T-cell (primary cell): Measurements from ENCODE around the gene TM6SF1. TPM values are rescaled to one million over a fixed set of nuclear protein-coding genes. Genes with fewer than 3 reads are reported as not detected.
"Not testable (repeated sequence)": the region's sequence is repeated elsewhere in the genome, so short reads cannot be mapped to it uniquely, and the experiment has no call there.

Experiments
- ATAC-seq, 4 experiments: fragments of 200-7000 bp in 3 of 4; fragments of 150-1000 bp in 1 of 4; cut with Tn5 transposase; replicated peaks in 1 of 4; 1 replicate in 3 of 4; 2 replicates in 1 of 4; pipeline ENCODE4 v1.10.0; 2021; ENCODE audit warnings: moderate library complexity in 3 of 4, mild to moderate bottlenecking in 2 of 4, moderate number of reproducible peaks in 1 of 4
- CTCF ChIA-PET, 2 donors: fragments of 300-600 bp; sonication (Branson Sonifier 250); formaldehyde crosslinking; loops; one replicate each; lab custom pipeline; 2022; ENCODE audit warnings: antibody characterized with exemption in 2 of 2; lab: Charles Lee
- POLR2A ChIA-PET, 2 donors: fragments of 300-600 bp; sonication (Branson Sonifier 250); formaldehyde crosslinking; loops; one replicate each; lab custom pipeline; 2022; ENCODE audit warnings: antibody characterized with exemption in 2 of 2; lab: Charles Lee
- DNase-seq, 35 experiments: peaks; one replicate each; pipeline versions ENCODE4 v3.0.0 to v3.0.0-alpha.2; 2013 to 2023
- H3K27ac ChIP-seq: one replicate; pipeline ENCODE4 v1.5.1; 2013; ENCODE audit warnings: low read length
- H3K27me3 ChIP-seq, 2 experiments: replicated peaks in 1 of 2; 1 replicate in 1 of 2; 2 replicates in 1 of 2; pipeline versions ENCODE4 v1.6.1 to v1.7.0; 2013; ENCODE audit warnings: low read length in 1 of 2, mixed read lengths in 1 of 2; ENCODE audit not compliant: control insufficient read depth in 2 of 2, insufficient read depth in 2 of 2; ENCODE audit errors: extremely low read depth in 1 of 2
- H3K36me3 ChIP-seq, 2 donors: 1 replicate in 1 of 2; 2 replicates in 1 of 2; pipeline versions ENCODE4 v1.6.1 to v1.7.0; 2013; ENCODE audit warnings: low read length in 1 of 2; ENCODE audit not compliant: control insufficient read depth in 2 of 2, insufficient read depth in 1 of 2; ENCODE audit errors: extremely low read depth in 1 of 2
- H3K4me1 ChIP-seq, 2 experiments: 1 replicate in 1 of 2; 2 replicates in 1 of 2; pipeline versions ENCODE4 v1.6.1 to v1.7.0; 2013; ENCODE audit warnings: low read length in 2 of 2, mixed read lengths in 1 of 2; ENCODE audit not compliant: insufficient read depth in 2 of 2, control insufficient read depth in 1 of 2; ENCODE audit errors: extremely low read depth in 1 of 2
- H3K4me3 ChIP-seq, 2 donors: 1 replicate in 1 of 2; 2 replicates in 1 of 2; pipeline versions ENCODE4 v1.5.1 to v1.7.0; 2013; ENCODE audit warnings: mild to moderate bottlenecking in 2 of 2, low read length in 1 of 2, moderate library complexity in 1 of 2; ENCODE audit not compliant: control insufficient read depth in 1 of 2; ENCODE audit errors: extremely low read depth in 1 of 2
- H3K9me3 ChIP-seq: 2 replicates; pipeline ENCODE4 v1.7.0; 2013
- H3K27ac Mint-ChIP-seq, 2 donors: one replicate each; pipeline ENCODE4 v1.8.0; 2020 to 2021; ENCODE audit warnings: mild to moderate bottlenecking in 2 of 2, mixed read lengths in 2 of 2
- H3K27me3 Mint-ChIP-seq, 2 donors: one replicate each; pipeline ENCODE4 v1.8.0; 2021 to 2022; ENCODE audit warnings: mixed read lengths in 2 of 2
- H3K36me3 Mint-ChIP-seq: one replicate; pipeline ENCODE4 v1.8.0; 2021; ENCODE audit warnings: mixed read lengths
- H3K4me1 Mint-ChIP-seq, 3 donors: one replicate each; pipeline ENCODE4 v1.8.0; 2020 to 2022; ENCODE audit warnings: mixed read lengths in 3 of 3, mild to moderate bottlenecking in 1 of 3
- H3K4me3 Mint-ChIP-seq, 3 donors: one replicate each; pipeline ENCODE4 v1.8.0; 2020 to 2022; ENCODE audit warnings: mild to moderate bottlenecking in 3 of 3, mixed read lengths in 3 of 3, moderate library complexity in 3 of 3
- H3K9me3 Mint-ChIP-seq, 3 donors: one replicate each; pipeline ENCODE4 v1.8.0; 2020 to 2022; ENCODE audit warnings: mixed read lengths in 3 of 3
- WGBS: methylation state at CpG from one replicate; pipeline ENCODE4 v1.1.5; 2013; ENCODE audit warnings: missing lambda C conversion rate; ENCODE audit not compliant: insufficient coverage; 5-methylcytosine and 5-hydroxymethylcytosine counted together
- total RNA-seq, 35 experiments: library from RNA in 6 of 35; stranded (reverse) in 6 of 35; fragments of 120-200 nt in 1 of 35; gene quantifications; one replicate each; pipeline versions ENCODE4 v1.2.1 to v1.2.4 and lab custom pipeline; 2013 to 2026

TM6SF1 gene
- total RNA-seq, 5 donors from 2014 or later (not counting 1 experiment from before 2014, with no cell fraction given): 0.33 to 2.1 (median 0.84) TPM; not detected in 1

- H3K27me3 ChIP-seq: no peaks in the 10 kb centered on the region
- no peaks in the 10 kb centered on the region for H3K9me3 ChIP-seq
- no peak for DNase-seq
- no peak overlapping the region for H3K4me3 Mint-ChIP-seq
- no peaks in the 10 kb centered on the region for H3K9me3 Mint-ChIP-seq
- ChIA-PET POLR2A (no interaction called here), CTCF (no interaction called here)
- no peaks in the 10 kb centered on the region for H3K4me1 ChIP-seq
- no peaks in the 10 kb centered on the region for H3K4me1 Mint-ChIP-seq
- H3K27ac Mint-ChIP-seq: no peak overlapping the region
- ATAC-seq: no peak
- no peaks in the 10 kb centered on the region for H3K36me3 ChIP-seq
- H3K4me3 ChIP-seq: no peak overlapping the region
- H3K27me3 Mint-ChIP-seq: peaks cover 0 to 7% of the 10 kb centered on the region in 2 donors
- 40% methylated on average over 1 of the region's 4 CpGs for WGBS
- H3K36me3 Mint-ChIP-seq: peaks cover 5% of the 10 kb centered on the region
- H3K27ac ChIP-seq: no peak overlapping the region
These were observed 25.5 kb downstream of the TM6SF1 start for GRCh38 chr15:83132861-83133523.

- CTCF ChIA-PET, H3K4me1 Mint-ChIP-seq, H3K27ac ChIP-seq, DNase-seq, H3K9me3 ChIP-seq, H3K4me3 Mint-ChIP-seq, H3K27ac Mint-ChIP-seq, H3K4me1 ChIP-seq, H3K27me3 ChIP-seq, H3K36me3 ChIP-seq, POLR2A ChIA-PET, ATAC-seq, H3K9me3 Mint-ChIP-seq, H3K27me3 Mint-ChIP-seq, H3K4me3 ChIP-seq: not testable (repeated sequence)
- WGBS: no CpG with 5 or more reads among the region's 3 CpGs
- peaks cover 13% of the 10 kb centered on the region for H3K36me3 Mint-ChIP-seq
These were observed 34.7 kb downstream of the TM6SF1 start for GRCh38 chr15:83142151-83142550.

- POLR2A ChIA-PET: no interaction called here
- DNase-seq: no peak
These were observed 37.3 kb downstream of the TM6SF1 start for GRCh38 chr15:83144771-83145170.

DNA sequence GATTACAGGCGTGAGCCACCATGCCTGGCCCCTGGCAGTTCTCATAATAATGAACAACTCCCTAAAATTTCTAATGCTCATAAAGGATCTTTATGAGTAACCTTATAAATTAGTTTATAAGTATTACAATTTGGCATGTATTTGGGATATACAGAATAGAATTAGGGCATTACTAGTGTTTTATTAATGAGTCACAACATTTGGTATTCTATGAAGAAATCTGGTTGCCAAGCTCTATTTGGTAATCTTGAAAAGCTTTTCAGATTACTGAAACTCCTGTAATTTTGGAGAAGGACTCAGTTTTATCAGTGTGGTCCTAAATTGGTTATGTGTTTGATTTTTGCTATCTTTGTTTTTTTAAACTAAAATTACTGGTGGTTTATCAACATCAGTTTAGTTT is 45.8 kb downstream of the TM6SF1 start:
- ChIA-PET CTCF (no interaction called here), POLR2A (no interaction called here)
- no peaks in the 10 kb centered on the region for H3K9me3 Mint-ChIP-seq
- Histone ChIP-seq H3K9me3 (no peaks in the 10 kb centered on the region), H3K4me3 (no peak overlapping the region), H3K4me1 (no peaks in the 10 kb centered on the region), H3K27me3 (no peaks in the 10 kb centered on the region), H3K36me3 (no peaks in the 10 kb centered on the region), H3K27ac (no peak overlapping the region)
- no peak overlapping the region for H3K4me3 Mint-ChIP-seq
- no peak overlapping the region for H3K27ac Mint-ChIP-seq
- peaks cover 0 to 2% of the 10 kb centered on the region in 2 donors for H3K27me3 Mint-ChIP-seq
- no peaks in the 10 kb centered on the region for H3K4me1 Mint-ChIP-seq
- H3K36me3 Mint-ChIP-seq: peaks cover 5% of the 10 kb centered on the region
- ATAC-seq: no peak
- WGBS: no CpG with 5 or more reads among the region's 1 CpG
- DNase-seq: no peak

More at GRCh38 chr15:83144771-83145170, 37.3 kb downstream of the TM6SF1 start:
- Histone ChIP-seq H3K4me1 (no peaks in the 10 kb centered on the region), H3K27me3 (no peaks in the 10 kb centered on the region), H3K36me3 (no peaks in the 10 kb centered on the region), H3K4me3 (no peak overlapping the region), H3K9me3 (no peaks in the 10 kb centered on the region), H3K27ac (no peak overlapping the region)
- CTCF ChIA-PET: no interaction called here
- WGBS: 100% methylated on average over 1 of the region's 3 CpGs
- Mint-ChIP-seq H3K27ac (no peak overlapping the region), H3K9me3 (peaks cover 0 to 4% (median 4%) of the 10 kb centered on the region in 3 donors), H3K4me1 (no peaks in the 10 kb centered on the region), H3K36me3 (peaks cover 13% of the 10 kb centered on the region), H3K27me3 (peaks cover 0 to 7% of the 10 kb centered on the region in 2 donors), H3K4me3 (no peak overlapping the region)
- ATAC-seq: no peak

GRCh38 chr15:83155942-83156341 is 48.5 kb downstream of the TM6SF1 start:
- ChIA-PET CTCF (no interaction called here), POLR2A (no interaction called here)
- DNase-seq (no peak), ATAC-seq (no peak)
- Mint-ChIP-seq H3K27me3 (peaks cover 5 to 6% of the 10 kb centered on the region in 2 donors), H3K9me3 (no peaks in the 10 kb centered on the region), H3K4me1 (no peaks in the 10 kb centered on the region), H3K36me3 (no peaks in the 10 kb centered on the region), H3K4me3 (no peak overlapping the region), H3K27ac (no peak overlapping the region)
- WGBS: 0% methylated on average over 1 of the region's 1 CpG
- H3K4me1 ChIP-seq: no peaks in the 10 kb centered on the region
- H3K9me3 ChIP-seq: no peaks in the 10 kb centered on the region
- no peak overlapping the region for H3K4me3 ChIP-seq
- H3K27ac ChIP-seq: no peak overlapping the region
- peaks cover 0 to 4% of the 10 kb centered on the region in 2 experiments for H3K27me3 ChIP-seq
- H3K36me3 ChIP-seq: no peaks in the 10 kb centered on the region

DNA sequence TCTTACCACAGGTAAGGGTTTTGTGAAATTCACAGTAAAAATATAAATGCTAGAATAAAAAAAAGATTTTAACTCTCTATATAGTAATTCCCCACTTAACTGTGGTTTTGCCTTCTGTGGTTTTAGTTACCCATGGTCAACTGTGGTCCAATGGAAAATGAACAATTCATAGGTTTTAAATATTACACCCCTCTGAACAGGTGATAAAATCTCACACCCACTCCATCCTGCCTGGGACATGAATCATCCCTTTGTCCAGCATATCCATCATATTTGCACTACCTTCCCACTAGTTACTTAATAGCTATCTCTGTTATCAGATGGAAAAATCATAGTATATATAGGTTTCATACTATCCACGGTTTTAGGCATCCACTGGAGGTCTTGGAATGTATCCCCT is 50.9 kb downstream of the TM6SF1 start:
- no CpG with 5 or more reads among the region's 1 CpG for WGBS
- Histone ChIP-seq H3K4me1 (peaks cover 0 to 5% of the 10 kb centered on the region in 2 experiments), H3K27ac (no peak overlapping the region), H3K9me3 (no peaks in the 10 kb centered on the region), H3K4me3 (no peak overlapping the region), H3K27me3 (peaks cover 0 to 4% of the 10 kb centered on the region in 2 experiments), H3K36me3 (no peaks in the 10 kb centered on the region)
- H3K9me3 Mint-ChIP-seq: no peaks in the 10 kb centered on the region
- no peak overlapping the region for H3K27ac Mint-ChIP-seq
- ATAC-seq (no peak), DNase-seq (no peak)
- H3K36me3 Mint-ChIP-seq: no peaks in the 10 kb centered on the region
- ChIA-PET CTCF (no interaction called here), POLR2A (no interaction called here)
- H3K4me3 Mint-ChIP-seq: no peak overlapping the region
- H3K4me1 Mint-ChIP-seq: peaks cover 6 to 7% (median 7%) of the 10 kb centered on the region in 3 donors
- H3K27me3 Mint-ChIP-seq: peaks cover 5 to 19% of the 10 kb centered on the region in 2 donors
